GM10266 (cell line): ENCODE data around the gene CES5A.
"Not testable (repeated sequence)": the region's sequence is repeated elsewhere in the genome, so short reads cannot be mapped to it uniquely, and the experiment has no call there.

Experiments
- DNase-seq: peaks from one replicate; pipeline ENCODE4 v3.0.0; 2012; ENCODE audit errors: extremely low spot score
- CTCF ChIP-seq: IDR thresholded peaks from 2 replicates; pipeline ENCODE4 v1.5.1; 2012; ENCODE audit warnings: mild to moderate bottlenecking, low read depth; ENCODE audit not compliant: control insufficient read depth, insufficient read depth; ENCODE audit errors: missing control alignments

Gene CES5A

GRCh38 chr16:55836158-55836611, 39.0 kb downstream of the CES5A start:
- DNase-seq = no peak
- TF ChIP-seq CTCF = no peak

GRCh38 chr16:55835581-55835980, 39.6 kb downstream of the CES5A start:
- no peak for DNase-seq
- no peak for TF ChIP-seq CTCF

GRCh38 chr16:55835173-55835572, 40.0 kb downstream of the CES5A start:
- DNase-seq = not testable (repeated sequence)

- DNase-seq = no peak
- no peak for TF ChIP-seq CTCF
Observed at GRCh38 chr16:55834049-55834448, 41.1 kb downstream of the CES5A start.

GRCh38 chr16:55832773-55833691, 42.1 kb downstream of the CES5A start, which contains the start of gene CES1:
TSS of gene CES1 (minus strand) at chr16:55833096. CDS start at chr16:55833055, 41 bp downstream.
- no peak for DNase-seq
- TF ChIP-seq CTCF = no peak

GRCh38 chr16:55832425-55832772, 42.8 kb downstream of the CES5A start:
- DNase-seq = no peak

GRCh38 chr16:55830658-55831294, 44.4 kb downstream of the CES5A start:
- no peak for TF ChIP-seq CTCF
- no peak for DNase-seq

More at GRCh38 chr16:55832425-55832772, 42.8 kb downstream of the CES5A start:
- TF ChIP-seq CTCF = no peak

- DNase-seq = not testable (repeated sequence)
Observed at GRCh38 chr16:55829232-55829631, 45.9 kb downstream of the CES5A start.
